Iris pigment epithelial cell (primary cell): ENCODE data around the gene THAP7.
"Not testable (repeated sequence)": the region's sequence is repeated elsewhere in the genome, so short reads cannot be mapped to it uniquely, and the experiment has no call there.

ENCODE experiments used
- DNase-seq: peaks from one replicate; pipeline ENCODE4 v3.0.0-alpha.2; 2011; ENCODE audit warnings: low read depth

The THAP7 gene

DNA sequence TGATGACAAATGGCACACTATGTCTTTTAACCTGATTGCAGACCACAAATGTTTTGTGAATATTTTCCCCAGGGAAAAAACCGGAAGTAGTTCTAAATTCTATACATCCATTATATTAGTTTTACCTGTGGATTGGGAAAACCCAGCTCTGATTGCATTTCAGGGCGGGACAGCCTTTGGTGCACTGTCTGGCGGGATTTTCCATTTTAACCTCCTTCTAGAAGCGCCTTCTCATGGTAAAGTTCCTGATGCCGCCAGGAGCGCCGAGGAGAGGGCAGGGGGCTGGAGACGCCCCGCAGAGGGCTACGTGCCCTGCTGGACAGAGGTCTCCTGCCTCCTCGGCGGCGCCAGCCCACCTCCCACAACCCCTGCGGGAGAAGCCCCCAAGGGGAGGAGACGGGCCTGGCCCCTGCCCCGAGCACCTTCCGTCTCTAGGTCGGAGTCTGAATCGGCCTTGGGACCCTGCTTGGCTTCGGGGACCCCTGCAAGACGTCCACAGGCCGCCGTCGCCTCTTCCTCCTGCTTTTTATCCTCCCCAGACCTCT is 11.8 kb upstream of the THAP7 start:
- DNase-seq = no peak

DNA sequence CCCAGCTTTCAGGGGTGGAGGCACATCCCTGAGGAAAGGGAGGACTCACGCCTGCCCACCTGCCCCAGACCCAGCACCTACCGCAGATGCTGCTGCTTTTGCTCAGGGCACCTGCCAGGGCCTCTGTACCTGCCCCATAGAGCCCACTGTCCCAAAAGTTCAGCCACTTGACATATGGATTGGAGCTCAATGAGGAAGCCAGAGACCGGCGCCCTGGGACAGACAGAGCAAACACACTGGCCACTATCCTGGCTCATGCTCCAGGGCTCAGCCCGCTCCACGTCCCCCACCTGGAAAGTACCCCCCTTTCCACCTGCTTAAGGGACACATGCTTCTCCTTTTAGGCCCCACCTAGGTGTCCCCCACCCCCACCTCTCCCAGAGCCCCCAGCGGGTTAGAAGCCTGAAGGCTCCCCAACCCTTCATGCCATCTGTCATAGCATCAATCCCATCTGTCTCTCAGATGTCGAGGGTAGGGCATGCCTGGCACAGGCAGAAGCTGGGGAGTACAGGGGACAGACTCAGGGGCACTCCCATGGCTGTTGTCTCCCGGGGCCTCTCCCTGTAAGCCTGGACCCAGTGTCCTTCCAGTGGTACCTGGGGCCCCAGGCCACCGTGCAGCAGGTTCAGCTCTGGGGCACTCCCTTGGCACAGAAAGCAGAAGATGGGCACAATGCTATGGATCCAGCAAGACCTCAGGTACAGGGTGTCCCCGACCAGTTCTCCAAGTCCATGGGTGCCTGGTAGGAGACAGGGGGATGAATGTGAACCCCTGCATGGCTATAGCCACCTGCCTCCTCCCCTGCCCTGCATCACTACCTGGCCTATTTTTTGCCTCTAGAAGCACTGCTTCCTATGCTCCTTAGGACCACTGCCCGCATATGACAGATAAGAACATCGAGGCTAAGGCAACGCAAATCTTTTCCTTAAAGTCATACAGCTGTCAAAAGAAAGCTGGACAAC is 10.8 kb upstream of the THAP7 start:
- DNase-seq = no peak

DNA sequence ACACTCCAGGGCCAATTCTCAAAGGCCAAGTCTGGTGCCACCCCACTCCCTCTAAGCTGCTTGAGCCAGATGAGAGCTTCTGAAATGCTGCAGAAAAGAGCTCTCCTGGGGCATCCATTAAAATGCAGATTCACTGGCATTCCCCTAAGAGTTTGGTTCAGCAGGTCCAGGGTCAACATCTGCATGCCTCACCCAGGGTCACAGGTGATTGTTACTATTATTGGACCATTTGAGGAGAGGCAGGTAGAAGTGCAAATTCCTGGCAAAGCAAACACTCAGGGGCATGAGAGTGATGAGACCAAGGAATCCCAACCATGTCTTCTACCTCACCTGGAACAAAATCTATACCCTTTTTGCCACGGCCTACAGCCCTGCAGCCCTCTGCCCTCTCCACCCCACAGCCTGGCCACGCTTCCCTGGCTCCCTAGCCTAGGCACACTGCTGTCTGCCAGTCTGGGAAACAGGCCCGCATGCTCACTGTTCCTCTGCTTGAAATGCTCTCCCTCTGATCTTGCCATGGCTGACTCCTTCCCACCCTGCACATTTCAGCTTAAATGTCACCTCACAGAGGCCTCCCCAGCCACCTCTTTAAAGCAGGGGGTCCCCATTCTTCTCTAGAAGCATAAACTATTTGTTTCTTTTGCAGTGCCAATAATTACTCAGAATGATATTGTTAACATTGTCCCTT is 8.7 kb upstream of the THAP7 start:
- no peak for DNase-seq

DNA sequence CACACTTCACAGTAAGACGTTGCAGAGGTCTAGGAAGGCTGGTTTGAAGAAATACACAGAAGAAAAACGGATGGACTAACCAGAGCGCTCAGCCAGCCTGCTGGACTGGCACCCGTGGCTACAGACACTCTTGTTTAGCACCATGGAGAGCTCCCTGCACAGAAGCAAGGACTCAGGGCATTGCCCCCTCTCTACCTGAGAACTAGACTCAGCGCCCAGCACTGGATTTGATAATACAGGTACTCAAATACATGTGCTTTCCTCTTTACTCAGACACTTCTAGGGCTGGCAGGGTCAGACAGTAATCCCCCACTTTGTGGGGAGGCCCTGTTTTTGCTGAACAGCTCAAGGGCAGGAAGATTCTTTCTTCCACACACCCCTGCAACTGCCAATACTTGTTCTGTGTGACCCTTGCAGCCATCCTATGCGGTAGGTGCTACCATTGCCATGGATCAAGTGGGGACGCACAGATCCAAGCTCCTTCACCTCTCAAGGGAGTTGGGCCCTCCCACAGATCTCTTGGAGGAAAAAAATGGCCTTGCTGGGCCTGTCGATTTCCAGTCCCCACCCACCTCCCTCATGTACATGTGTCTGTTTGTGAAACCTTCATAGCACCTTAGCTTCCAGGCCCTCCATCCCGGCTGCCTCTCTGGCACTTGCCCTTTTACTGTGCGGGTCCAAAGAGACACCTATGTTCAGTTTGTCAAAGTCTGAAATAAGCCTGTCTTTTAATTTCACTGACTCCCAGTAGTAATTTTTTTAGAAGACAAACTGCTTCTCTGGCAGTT is 7.9 kb upstream of the THAP7 start:
- peak; percentile 53 for DNase-seq

DNA sequence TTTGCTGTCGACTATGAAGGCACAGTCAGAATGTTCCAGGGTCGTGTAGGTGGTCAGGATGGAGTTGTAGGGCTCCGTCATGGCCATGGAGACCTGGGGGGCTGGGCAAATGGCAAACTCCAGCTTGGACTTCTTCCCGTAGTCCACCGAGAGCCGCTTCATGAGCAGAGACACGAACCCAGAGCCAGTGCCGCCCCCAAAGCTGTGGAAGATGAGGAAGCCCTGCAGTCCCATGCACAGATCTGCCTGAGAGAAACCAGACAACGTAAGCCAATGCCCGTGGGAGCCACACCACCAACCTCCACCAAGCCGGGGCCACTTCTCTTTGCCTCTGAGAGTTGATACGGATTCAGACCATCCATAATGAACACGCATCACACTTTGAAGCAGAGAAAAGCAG is 7.3 kb upstream of the THAP7 start:
- not testable (repeated sequence) for DNase-seq

DNA sequence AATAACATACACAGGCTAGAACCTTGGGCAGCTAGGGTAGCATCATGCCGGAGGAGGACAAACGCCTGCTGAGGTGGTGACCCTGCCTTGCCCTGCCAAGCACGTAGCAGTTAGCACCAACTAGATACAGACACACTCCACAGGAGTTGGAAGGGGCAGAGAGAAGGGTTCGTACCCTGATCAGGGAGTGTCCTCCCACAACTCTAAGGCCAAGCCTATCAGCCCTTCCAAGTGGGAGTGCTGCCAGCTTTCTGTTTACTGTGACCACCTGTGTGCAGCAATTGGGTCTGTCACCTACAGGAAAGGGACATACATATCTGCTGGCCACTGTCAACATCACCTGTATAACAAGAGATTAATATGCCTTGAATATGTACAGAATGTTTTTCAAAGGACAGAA is 1.9 kb upstream of the THAP7 start:
- DNase-seq = no peak

DNA sequence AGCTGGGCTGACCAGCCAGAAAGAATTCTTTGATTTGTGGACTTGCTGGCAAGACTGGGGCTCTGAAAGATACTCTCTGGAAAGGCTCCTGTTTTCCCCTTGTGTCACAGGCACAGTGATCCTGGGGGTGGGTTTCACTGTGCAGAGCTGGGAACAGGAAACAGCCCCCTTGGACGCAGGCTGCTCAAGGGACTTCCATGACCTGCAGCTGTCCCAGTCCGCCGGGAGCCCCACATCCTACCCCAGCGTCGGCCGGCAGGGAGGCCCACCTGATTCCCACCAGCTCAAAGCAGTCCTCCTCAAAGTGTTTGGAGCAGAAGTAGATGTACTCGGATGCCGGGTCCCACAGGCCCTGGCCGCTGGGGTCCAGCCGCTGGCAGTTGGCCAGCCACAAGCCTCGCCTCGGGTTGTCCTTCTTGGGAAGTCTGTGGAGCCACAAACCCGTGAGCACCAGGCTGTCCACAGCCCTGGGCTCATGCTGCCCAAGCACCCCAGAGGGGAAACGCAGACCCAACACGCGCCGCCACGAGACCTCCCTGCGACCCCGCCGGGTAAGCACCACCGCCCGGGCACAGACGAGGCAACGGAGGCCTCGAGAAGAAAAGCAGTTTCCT is 824 bp downstream of the THAP7 start:
- DNase-seq = no peak

DNA sequence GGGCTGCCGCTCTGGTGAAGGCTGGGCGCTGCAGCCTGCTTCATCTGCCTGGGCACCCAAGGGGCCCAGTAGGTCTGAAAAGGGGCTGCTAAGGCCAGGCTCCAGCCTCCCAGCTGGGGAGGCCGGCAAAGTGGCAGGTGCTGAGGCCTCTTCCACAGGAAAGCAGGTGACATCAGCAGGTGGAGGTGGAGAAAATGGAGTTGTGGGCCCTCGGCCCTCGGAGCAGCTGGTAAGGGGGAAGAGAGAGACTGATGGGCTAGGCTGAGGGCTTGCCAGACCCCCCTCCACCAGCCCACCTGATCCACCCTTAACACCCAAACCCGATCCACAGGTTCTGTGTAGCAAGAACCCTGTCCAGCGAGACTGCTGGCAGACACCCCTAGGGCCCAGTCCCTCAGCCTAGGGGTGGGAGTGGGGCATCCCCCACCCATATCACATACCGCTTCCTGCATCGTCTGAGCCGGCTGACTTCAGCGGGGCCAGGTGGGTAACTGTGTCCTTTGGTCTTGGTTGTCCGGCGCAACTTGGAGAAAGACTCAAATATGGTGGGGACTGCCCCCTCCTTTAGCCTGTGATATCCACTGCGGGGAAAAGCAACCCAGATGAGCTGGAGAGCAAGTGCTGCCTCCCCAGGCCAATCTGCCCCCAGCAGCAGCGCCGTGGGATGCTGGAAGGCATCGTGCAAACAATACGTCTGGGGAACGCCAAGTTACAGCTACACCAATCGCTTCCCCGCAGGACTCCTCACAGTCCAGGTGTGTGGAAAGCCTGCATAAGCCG is 1.5 kb downstream of the THAP7 start:
- no peak for DNase-seq

DNA sequence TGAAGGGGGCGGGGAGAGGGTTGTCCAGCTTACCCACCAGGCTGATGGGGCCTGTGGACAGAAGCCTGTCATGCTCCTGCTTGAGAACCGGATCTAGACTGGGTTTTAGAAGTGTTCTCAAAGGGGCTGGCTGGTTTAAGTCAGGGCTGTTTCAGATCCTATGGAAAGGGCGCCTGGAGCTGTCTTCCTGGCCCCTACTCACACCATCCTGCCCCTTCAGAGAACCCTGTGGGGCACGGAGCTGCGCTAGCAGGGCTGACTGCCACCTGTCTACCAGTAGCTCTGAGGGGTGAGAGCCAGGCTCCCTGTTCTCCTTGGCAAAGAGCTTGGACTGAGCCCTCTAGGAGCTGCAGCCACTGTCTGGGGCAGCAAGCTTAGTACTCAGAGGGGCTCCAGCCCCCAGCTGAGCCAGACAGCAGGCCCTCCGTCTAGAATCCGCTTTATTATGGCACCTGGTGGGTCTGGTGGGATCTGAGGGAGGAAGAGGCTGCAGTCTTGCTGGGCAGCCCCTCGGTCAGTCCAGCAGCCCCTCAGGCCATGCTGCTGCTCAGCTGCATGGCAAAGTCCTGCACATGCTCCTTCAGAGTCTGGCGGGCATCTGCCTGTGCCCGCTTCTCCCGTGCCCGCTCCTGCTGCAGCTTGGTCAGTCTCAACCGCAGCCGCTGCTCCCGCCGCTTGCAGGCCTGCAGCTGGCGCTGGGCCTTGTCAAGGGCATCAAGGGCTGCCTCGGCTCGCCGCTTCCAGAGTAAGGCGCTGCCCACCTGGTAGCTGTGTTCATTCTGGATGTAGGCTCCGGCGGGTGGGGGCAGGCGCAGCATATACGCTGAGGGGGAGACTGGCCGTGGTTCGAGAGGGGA is 2.3 kb downstream of the THAP7 start:
- no peak for DNase-seq

DNA sequence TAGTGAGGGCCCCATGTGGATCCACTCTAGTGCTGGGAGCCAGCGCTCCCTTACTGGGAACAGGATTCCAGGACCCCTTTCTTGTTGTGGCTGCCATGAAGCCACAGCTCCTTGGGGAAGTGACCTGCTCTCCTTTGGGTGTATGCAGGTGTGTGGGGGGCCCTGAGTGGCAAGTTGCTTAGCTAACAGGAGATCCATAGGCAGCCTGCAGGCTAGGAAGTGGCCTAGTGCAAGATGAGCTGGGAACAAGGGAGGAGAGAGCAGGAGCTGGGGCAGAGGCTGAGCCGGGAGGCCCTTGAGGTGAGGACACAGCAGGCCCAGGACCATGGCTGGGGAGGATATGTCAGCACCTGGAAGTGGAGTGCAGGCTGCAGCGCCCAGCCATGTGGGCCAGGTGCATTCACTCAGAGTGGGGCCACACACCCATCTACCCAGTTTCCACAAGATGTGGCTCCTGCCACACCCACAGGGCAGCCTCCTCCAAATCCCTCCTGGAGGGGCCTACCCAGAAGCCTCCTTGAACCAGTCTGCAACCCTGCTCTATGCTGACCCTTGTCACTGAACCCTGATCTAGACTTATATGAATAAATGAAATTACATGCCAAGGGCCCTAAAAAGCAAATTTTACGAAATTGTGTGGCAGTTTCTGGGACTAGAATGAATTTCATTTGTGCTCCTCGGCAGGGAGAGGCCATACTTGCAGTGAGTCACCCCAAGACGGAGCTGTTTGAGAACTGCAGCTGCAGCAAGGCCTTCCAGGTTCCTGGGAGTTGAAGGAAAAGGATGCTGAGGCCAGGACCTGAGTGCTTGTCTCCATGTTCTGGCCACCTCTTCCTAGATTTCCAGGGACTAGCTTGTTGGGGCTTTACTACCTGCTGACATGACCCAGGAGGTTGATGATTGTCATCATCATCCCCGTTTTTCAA is 3.2 kb downstream of the THAP7 start:
- DNase-seq = peak; percentile 35

DNA sequence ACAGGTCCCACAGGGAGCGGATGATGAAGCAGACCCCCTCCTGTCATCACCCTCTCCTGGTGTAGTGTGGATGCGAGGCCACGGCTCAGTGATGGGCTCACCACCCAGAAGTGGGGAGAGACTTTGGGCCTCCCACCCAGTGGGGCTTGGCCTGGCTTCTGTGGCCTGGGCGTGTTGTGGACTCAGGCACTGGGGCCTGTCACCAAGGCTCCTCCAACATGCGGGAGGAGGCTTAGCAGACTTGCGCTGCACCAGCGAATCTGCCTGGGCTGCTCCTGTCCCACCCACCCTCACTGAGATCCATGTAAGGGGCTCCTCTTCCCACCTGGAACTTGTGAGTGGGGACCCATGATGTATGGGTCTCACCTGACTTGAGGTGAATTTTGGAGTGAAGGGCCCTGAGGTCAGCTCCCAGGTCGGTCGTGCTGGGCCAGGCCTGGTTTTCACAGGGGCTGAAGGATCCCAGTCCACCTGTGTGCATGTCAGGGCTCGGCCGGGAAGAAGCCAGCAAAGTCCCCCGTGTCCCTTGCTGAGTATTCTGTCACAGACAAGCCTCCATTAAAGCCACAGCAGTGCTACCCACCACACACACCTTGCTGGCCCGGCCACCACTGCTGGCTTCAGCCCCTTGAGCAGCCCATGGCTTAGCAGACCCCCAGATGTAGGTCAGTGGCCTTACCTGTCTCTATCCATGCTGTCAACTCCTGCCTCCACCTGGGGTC is 4.2 kb downstream of the THAP7 start:
- DNase-seq = no peak

DNA sequence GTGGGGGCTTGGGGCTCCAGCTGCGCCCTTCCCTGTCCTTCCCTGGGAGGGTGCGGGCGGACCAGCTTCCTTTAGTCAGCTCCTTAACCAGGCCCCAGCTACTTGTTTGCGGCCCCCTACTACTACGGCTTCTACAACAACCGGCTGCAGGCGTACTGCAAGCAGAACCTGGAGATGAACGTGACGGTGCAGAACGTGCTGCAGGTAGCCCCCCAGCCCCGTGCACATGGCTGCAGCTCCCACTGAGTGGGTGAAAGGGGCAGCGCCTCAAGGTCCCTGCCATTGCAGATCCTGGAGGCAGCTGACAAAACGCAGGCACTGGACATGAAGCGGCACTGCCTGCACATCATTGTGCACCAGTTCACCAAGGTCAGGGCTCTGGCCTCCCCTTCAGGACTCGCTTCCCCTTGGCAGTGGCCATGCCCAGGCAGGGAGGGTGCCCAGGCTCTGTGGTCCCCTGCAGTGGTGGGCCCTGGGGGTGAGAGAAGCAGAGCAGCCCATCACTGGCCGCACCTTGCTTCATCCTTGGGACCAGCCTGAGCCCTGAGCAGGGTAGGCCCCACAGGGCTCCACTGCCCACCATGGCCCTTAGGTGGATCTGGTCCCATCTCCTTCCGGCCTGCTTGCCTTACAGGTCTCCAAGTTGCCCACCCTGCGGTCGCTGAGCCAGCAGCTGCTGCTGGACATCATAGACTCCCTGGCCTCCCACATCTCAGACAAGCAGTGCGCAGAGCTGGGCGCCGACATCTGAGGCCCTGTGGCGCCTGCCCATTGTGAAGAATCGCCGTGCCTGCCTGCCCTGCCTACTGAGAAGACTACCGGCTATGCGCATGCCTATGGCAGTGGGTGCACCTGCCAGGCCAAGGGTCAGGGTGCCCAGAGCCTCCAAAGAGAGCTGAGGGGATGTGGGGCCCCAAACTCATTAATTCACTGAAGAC is 5.1 kb downstream of the THAP7 start:
- no peak for DNase-seq

DNA sequence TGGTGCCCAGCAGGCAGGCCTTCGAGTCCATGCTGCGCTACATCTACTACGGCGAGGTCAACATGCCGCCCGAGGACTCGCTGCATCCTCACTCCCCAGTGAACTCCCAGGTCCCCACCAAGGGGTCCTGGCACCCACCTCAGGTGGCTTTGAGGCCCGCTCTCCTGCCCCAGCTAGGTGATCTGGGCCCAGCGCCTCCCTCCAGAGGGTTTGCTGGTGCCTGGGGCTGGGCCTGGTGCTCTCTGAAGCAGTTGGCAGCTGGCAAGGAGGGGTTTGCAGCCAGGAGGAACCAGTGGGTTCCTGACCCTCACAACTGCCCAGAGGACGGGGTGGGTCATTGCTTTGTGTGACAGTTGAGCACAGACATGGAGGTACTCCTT is 5.9 kb downstream of the THAP7 start:
- no peak for DNase-seq

DNA sequence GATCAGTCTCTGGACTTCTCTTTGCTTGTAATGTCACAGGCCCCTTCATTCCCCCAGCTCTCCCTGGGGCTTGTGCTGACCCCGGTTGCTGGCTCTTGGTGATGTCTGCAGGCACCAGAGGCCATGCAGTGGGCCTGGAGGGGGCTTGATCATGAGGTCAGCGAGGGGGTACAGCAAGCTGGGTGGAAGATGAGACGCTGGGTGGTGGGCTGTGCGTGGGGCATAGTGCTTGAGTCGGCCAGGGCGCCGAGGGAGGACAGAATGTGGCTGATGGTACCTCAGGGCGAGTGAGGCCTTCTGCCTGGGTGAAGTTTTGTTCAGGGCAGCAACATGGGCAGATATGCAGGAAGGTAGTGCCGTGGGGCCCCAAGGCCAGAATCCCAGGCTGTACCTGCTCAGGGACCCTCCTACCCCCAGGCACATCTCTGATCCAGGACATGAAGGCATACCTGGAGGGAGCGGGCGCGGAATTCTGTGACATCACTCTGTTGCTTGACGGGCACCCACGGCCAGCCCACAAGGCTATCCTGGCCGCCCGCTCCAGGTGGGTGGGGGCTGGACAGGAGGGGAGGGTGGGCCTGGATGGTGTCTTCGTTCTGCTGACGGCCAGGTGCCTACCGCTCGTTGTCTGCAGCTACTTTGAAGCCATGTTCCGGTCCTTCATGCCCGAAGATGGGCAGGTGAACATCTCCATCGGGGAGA is 6.4 kb downstream of the THAP7 start:
- no peak for DNase-seq

DNA sequence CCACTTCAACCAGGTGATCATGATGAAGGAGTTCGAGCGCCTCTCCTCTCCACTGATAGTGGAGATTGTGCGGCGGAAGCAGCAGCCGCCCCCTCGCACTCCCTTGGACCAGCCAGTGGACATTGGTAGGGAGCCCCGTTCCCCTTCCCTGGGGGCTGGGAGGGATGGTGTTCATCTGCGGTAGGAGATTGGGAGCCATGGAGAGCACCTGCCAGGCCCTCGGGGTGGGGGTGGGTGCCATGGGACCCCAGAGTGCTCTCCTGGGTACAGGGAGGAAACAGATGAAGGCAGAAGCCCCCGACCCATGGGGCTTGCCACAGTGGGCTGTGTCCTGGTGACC is 7.0 kb downstream of the THAP7 start:
- no peak for DNase-seq

DNA sequence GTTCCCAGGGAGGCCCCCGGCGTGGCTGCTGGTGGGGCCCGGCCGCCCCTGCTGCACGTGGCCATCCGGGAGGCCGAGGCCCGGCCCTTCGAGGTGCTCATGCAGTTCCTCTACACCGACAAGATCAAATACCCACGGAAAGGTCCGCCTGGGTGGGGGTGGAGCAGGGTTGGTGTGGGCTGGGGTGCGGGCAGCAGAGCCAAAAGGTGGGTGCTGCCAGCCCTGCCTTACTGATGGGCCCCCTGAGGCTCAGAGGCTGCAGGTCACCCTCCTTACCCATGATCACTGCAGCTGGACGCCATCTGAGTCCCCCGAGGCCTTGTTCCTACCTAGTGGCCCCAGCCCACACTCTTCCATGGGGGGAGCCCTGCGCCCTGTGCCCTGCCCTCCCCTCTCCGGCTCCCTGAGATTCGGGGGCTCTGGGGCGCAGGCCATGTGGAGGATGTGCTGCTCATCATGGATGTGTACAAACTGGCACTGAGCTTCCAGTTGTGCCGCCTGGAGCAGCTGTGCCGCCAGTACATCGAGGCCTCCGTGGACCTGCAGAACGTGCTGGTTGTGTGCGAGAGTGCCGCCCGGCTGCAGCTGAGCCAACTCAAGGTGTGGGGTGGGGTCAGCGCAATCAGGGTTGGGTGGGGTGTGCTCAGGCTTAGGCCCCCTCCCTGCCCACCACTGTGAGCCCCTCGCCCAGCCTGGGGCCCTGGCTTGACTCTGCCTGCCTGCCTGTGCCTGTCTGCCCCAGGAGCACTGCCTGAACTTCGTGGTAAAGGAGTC is 7.6 kb downstream of the THAP7 start:
- DNase-seq = no peak
